GM10266 (cell line): ENCODE results near the gene GABRR2.
A peak's percentile ranks its signal among the peaks of the same experiment; 100 is the strongest.
"Not testable (repeated sequence)": the region's sequence is repeated elsewhere in the genome, so short reads cannot be mapped to it uniquely, and the experiment has no call there.

ENCODE experiments used
- DNase-seq: peaks from one replicate; pipeline ENCODE4 v3.0.0; 2012; ENCODE audit errors: extremely low spot score
- TF ChIP-seq, protein P1 (sequence below): IDR thresholded peaks from 2 replicates; pipeline ENCODE4 v1.5.1; 2012; ENCODE audit warnings: mild to moderate bottlenecking, low read depth; ENCODE audit not compliant: control insufficient read depth, insufficient read depth; ENCODE audit errors: missing control alignments

The GABRR2 gene

DNA sequence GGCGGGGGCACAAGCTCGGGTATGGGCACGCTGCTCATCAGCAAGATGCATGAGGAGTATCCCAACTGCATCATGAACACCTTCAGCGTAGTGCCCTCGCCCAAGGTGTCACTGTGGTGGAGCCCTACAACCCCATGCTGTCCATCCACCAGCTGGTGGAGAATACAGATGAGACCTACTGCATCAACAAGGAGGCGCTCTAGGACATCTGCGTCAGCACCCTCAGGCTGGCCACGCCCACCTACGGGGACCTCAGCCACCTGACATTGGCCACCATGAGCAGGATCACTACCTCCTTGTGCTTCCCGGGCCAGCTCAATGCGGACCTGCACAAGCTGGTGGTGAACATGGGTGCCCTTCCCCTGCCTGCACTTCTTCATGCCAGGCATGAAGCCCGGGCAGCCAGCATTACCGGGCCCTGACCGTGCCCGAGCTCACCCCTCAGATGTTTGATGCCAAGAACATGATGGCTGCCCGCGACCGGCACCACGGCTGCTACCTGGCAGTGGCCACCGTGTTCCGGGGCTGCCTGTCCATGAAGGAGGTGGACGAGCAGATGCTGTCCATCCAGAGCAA, 12.8 kb downstream of the GABRR2 start:
- DNase-seq = no peak
- TF ChIP-seq, protein P1, sequence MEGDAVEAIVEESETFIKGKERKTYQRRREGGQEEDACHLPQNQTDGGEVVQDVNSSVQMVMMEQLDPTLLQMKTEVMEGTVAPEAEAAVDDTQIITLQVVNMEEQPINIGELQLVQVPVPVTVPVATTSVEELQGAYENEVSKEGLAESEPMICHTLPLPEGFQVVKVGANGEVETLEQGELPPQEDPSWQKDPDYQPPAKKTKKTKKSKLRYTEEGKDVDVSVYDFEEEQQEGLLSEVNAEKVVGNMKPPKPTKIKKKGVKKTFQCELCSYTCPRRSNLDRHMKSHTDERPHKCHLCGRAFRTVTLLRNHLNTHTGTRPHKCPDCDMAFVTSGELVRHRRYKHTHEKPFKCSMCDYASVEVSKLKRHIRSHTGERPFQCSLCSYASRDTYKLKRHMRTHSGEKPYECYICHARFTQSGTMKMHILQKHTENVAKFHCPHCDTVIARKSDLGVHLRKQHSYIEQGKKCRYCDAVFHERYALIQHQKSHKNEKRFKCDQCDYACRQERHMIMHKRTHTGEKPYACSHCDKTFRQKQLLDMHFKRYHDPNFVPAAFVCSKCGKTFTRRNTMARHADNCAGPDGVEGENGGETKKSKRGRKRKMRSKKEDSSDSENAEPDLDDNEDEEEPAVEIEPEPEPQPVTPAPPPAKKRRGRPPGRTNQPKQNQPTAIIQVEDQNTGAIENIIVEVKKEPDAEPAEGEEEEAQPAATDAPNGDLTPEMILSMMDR = no peak

DNA sequence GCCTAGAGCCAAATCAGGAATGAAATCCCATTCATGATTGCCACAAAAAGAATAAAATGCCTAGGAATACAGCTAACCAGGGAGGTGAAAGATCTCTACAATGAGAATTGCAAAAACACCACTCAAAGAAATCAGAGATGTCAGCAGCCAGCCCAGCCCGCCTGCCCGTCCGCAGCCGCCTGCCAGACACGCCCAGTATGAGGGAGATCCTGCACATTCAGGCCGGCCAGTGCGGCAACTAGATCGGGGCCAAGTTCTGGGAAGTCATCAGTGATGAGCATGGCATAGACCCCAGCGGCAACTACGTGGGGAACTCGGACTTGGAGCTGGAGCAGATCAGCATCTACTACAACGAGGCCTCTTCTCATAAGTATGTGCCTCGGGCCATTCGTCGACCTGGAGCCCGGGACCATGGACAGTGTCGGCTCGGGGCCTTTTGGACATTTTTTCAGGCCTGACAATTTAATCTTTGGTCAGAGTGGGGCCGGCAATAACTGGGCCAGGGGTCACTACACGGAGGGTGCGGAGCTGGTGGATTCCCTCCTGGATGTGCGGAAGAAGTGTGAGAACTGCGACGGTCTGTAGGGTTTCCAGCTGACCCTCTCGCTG, 13.4 kb downstream of the GABRR2 start:
- no peak for DNase-seq
- TF ChIP-seq, protein P1 = no peak

DNA sequence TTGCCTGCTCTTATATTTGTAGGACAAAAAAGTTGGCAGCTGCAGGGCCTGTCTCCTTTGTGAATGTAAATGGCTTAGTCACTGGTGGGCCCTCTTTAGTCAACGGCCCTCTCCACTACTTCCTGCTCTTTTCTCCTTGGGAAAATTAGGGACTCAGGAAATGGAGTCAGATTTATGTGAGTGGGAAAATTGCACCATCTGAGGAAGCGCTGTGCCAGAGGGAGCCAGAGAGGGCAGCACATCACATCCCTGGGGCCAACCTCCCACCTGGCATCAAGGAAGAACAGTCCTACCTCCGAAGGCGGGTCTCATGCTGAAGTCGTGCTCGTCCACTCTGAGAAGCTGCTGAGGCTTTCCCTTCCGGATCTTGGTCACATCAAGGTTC, 15.6 kb downstream of the GABRR2 start:
- TF ChIP-seq, protein P1 = peak; percentile 19
- no peak for DNase-seq

DNA sequence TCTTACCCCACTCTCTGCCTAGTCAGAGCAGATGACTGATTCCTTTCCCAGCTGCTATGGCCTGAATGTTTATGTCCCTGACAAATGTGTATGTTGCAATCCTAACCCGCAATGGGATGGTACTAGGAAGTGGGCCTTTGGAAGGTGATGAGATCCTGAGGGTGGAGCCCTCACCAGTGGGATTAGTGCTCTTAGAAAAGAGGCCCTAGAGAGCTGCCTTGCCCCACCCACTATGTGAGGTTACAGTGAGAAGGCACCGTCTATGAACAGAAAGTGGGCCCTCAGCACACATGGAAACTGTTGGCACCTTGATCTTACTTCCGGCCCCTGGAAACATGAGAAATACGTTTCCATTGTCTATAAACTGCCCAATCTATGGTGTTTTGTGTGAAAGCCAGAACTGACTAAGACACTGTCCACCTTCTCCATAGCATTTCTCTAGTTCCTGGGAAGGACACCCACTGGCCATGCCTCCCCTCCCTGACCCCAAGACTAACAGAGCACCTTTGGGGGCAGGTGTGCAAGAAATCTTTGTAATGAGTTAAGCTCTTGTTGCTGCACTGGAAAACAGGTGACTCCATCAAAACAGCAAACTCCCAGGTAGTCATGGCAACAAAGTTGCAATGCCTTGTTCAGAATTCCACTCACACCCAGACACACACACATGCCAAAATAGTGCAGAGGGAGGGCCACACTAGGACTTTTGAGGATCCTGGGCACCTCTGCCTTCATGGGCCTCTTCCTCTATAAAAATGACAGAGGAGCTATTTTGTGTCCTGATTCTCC, 16.2 kb downstream of the GABRR2 start:
- DNase-seq = peak; percentile 40
- TF ChIP-seq, protein P1 = no peak

DNA sequence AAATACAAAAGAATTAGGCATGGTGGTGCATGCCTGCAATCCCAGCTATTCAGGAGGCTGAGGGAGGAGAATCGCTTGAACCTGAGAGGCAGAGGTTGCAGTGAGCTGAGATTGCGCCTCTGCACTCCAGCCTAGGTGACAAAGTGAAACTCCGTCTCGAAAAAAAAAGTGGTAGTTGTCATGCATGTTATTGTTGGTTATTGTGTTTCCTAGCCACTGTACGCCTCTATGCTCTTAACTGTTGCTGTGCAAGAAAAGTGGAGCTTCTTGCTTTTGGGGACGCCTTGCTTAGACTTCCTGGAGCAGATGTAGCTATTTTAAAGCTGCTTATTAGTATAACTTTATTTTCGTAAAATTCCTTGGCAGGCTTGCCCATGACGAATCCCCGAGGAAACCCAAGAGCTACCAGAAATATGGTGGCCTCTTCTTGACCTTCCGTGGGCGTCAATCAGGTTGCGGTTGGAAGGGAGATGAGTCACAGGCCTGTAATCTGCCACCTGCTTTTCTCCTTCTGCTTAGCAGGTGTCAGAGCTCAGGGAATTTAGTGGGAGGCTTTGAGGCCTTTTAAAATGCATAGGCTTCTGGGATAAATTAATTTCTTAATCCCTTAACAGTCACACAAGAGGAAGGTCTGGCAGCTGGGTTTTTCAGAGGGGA, 17.3 kb downstream of the GABRR2 start:
- DNase-seq = peak; percentile 80
- TF ChIP-seq, protein P1 = no peak

DNA sequence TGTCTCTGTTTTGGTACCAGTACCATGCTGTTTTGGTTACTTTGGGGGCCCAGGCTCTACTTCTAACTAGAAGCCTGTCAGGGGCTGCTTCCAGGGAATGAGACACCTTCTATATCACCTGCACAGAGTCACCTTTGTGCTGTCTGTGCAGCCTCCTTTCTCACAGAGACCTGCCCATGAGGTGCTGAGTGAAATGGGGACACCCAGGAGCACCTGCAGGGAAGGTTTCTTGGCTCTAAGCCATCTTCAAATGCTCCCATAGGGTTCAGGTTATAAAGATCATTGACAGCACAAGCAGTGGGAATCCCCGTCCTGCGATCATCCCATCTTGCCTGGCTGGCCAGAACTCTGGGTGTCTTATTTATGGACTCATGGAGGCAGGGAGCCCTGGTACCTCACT, 19.1 kb downstream of the GABRR2 start:
- TF ChIP-seq, protein P1 = no peak
- no peak for DNase-seq

DNA sequence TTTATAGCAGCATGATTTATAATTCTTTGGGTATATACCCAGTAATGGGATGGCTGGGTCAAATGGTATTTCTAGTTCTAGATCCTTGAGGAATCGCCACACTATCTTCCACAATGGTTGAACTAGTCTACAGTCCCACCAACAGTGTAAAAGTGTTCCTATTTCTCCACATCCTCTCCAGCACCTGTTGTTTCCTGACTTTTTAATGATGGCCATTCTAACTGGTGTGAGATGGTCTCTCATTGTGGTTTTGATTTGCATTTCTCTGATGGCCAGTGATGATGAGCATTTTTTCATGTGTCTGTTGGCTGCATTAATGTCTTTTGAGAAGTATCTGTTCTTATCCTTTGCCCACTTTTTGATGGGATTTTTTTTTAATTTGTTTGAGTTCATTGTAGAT, 20.0 kb downstream of the GABRR2 start:
- DNase-seq = not testable (repeated sequence)
